HG03196 (cell line): ENCODE data around the gene RAMP3.

ENCODE experiments used
- ATAC-seq: cut with Tn5 transposase; IDR thresholded peaks from one replicate; pipeline ENCODE4 v1.9.1; 2021; ENCODE audit not compliant: unreplicated experiment

RAMP3 gene

DNA sequence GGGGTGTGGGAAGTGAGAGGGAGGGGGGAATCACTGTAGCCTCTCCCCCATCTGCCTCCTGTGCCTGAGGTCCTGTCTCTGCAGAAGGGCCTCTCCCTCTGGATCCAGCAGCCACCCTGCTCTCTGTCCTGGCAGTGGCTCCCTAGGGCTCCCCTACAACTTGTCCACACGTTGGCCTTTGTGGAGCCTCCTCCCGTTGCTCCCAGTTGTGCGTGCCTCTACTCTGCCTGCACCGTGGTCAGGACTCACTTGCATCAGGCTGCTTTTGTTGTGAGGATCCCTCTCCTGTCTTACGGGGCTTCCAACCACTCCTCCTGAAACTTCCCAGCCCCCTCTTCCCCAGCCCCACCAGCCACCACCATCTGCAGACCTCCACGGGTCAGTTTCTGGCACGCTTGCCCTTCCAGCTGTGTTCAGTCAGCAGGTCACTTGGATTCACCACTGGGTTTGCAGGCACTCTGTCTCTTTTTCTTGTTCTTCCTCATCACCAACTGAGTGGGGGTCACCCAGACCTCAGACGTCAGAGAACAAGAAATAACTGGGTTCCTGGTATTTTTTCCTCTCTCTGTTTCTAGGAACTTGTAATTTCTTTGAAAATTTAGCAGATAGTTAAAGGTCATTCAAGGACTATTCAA, 62.3 kb downstream of the RAMP3 start:
- ATAC-seq: no peak

DNA sequence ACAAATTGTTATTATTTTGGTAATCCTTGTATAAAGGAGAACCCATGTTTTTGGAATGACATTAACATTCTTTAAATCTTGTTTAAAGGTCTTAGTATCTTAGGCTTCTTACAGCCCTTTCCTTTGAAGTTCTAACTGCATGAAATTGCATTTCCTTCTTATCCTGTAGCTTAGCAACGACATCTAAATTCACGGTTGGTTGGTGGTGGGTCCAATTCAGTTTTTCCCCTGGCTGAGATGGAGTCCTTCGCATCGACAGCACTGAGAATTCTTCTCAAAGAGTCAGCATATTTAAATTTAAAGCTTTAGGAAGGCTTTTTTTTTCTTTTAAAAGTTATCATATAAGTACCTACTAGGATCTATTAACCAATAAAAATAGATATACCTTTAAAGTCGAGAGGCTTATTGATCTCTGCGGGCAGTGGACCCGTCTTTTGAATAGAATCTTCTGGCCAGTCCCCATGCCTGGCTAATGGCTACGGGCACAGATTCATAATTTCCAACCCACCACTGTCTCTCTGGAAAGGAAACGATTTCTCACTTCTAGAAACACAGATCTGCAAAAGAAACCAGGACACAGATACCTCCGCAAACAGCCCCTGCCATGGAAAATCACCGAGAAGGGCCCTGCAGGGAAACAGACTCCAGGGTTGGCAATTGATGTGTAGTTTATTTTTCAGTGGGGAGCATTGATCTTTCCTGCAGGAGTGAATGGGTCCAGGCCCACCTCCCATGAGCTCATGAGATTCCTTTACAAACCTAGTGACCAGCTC, 63.4 kb downstream of the RAMP3 start:
- no peak for ATAC-seq

- no peak for ATAC-seq
Observed at GRCh38 chr7:45221896-45222604, 64.5 kb downstream of the RAMP3 start.

- no peak for ATAC-seq
Observed at GRCh38 chr7:45223078-45223477, 65.5 kb downstream of the RAMP3 start.

GRCh38 chr7:45223728-45224630, 66.4 kb downstream of the RAMP3 start:
- no peak for ATAC-seq

DNA sequence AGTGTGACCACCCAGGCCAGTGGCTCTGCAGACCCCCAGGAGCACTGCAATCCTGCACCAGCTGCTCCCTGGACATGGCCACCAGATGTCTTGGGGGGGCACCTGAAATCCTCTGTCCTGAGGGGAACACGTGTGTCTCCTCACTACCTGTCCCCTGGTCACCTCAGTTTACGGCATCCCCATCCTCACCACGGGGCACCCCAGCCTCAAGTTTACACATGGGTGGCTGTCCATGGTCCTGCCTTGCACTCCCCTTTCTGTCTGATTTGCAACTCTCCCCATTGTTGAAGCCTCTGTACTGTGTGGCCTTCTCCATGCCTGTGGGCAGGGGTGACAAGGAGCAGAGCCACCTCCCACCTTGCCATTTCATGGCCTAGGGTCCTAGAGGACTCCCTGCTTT, 67.2 kb downstream of the RAMP3 start:
- ATAC-seq: no peak

DNA sequence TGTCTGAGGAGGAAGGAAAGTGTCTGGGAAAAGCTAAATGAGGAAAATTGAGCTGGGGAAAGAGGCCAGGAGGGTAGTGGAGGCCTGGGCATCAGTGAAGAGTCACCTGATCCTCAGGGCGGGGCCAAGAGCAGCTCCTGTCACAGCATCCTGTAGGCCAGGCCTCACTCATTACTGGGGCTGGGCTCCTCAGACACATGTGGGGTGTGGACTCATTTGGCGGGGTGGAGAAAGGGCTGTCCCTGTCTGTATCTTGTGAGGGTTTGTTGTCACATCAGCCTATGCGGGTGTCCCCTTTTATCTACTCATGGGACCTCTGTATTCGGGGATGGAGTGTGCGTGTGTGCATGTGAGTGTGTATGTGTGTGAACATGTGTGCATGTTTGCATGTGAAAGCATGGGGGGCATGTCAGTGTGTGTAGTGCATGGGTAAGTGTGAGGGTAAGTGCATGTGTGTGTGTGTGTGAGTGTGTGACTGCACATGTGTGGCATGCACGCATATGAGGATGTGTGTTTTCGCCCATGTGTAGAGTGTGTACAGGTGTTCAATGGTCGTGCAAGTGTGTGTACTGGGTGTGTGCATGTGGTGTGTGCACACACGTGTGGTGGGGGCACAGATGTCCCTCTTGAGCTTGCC, 67.8 kb downstream of the RAMP3 start:
- ATAC-seq: no peak

- no peak for ATAC-seq
Observed at GRCh38 chr7:45225948-45226335, 68.4 kb downstream of the RAMP3 start.

GRCh38 chr7:45229156-45229920, 71.7 kb downstream of the RAMP3 start:
- no peak for ATAC-seq

GRCh38 chr7:45230083-45230482, 72.5 kb downstream of the RAMP3 start:
- ATAC-seq: no peak

GRCh38 chr7:45230611-45231165, 73.1 kb downstream of the RAMP3 start:
- ATAC-seq: no peak

GRCh38 chr7:45233249-45233775, 75.7 kb downstream of the RAMP3 start:
- no peak for ATAC-seq
